NCI-H2081 treated with DMSO at 0.1 percent for 48 hours (cell line): ENCODE results near the gene MCM7.

Experiments
- DNase-seq: peaks from one replicate; lab custom pipeline; 2025; lab: John Stamatoyannopoulos, UW

Gene MCM7

DNA sequence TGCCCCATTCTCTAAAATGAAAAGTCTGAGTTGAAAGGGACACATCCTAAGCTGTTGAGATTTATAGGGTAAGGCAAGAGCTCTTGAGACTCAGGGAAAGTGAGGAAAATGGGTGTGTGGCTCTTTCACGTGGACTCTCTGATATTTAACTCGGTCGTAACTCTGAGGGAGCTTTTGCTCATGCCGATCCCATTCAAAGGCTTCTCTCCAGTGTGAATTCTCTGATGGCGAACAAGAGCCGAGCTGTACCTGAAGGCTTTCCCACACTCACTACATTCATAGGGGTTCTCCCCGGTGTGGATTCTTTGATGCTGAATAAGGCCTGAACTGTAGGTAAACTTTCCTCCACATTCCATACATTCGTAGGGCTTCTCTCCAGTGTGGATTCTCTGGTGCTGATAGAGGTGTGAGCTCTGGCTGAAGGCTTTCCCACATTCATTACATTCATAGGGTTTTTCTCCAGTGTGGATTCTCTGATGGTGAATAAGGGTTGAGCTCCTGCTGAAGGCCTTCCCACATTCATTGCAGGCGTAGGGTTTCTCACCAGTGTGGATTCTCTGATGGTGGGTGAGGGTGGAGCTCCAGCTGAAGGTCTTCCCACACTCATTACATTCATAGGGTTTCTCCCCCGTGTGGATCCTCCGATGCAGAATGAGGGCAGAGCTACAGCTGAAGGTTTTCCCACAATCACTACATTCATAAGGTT is 30.0 kb downstream of the MCM7 start:
- DNase-seq: no peak

GRCh38 chr7:100069991-100070390 is 31.2 kb downstream of the MCM7 start:
- no peak for DNase-seq

DNA sequence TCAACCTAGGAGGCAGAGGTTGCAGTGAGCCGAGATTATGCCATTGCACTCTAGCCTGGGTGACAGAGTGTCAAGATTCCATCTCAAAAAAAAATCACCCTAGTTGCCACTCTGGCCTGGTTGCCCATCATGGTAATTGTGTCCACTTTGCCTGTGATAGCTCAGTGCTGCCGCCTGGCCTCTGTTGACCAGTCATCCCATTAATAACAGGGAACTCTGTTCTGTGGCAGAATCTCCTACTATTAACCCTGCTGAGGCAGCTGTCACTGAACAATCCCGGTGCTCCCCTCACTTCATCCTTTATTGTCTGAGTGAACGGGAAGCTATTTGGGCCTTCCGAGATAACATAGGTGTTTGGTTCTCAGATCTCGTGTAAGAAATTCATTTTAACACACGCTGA is 34.2 kb downstream of the MCM7 start:
- DNase-seq: no peak

DNA sequence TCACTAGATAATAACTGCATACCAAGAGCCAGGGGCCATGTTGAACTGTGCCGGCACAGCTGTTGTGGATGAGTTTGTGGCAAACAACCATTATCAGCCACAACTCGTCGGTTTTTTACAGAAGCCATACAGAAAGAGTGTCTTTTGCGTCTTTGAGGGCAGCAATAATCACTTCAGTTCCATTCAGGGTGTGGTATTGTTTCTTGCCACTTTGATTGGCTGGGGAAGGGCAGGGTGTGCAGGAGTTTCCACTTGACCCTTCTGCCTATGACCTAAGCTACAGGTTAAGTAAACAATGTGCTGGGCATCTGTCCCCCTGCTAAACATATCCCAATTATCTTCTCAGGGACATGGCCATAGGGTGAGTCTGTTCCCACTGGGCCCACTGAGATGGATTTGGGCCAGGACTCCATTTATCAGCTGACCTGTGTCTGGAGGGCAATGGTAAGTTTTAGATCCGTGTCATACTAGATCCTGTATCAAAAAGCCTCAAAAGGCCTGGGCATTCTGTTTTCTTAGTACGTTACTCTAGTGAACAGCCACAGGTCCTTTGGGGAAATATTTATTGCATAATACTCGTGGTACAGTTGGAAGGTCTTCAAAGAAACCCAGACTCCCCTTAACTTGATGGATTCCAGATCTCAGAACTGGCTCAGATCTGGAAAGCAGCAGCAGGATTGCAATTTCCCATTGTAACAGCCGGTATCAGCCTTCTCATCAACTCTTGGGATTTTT is 35.6 kb downstream of the MCM7 start:
- no peak for DNase-seq

DNA sequence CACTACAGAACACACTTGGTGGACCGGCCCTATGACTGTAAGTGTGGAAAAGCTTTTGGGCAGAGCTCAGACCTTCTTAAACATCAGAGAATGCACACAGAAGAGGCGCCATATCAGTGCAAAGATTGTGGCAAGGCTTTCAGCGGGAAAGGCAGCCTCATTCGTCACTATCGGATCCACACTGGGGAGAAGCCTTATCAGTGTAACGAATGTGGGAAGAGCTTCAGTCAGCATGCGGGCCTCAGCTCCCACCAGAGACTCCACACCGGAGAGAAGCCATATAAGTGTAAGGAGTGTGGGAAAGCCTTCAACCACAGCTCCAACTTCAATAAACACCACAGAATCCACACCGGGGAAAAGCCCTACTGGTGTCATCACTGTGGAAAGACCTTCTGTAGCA is 37.0 kb downstream of the MCM7 start:
- no peak for DNase-seq

GRCh38 chr7:100063376-100063775 is 37.8 kb downstream of the MCM7 start:
- no peak for DNase-seq

DNA sequence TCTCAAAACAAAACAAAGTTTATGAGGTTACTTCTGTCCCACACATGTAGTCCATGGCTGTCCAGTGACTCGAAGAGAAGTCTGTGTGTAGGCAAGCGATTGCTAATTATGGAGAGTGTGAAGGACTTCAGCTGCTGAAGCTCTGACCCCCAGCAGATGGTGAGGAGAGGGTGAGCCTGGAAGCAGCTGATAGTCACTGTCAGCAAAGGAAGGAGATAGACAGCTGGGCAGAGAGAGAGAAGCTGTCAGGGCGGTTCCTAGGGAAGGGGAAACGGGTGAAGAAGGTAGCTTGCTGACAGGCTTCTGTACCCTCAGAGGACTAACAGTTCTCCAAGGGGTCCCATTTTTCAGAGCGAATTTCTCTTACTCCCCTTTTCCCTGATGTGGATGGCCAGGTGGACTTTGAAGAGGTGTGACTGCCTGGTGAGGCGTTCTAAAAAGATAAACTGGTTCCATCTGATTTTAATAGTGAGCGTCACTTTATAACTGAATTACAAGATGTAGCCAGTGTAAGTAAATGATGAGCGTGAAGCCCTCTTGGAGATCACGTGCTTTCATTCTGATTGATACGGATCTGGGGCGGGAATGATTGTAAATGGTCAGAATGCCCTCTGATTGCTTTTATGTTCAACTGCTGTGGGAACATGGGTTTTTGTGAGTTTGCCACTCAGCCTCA is 39.5 kb downstream of the MCM7 start:
- DNase-seq: no peak

GRCh38 chr7:100059251-100059739 is 41.9 kb downstream of the MCM7 start:
- DNase-seq: no peak

- no peak for DNase-seq
Measured at GRCh38 chr7:100057006-100057405, 44.2 kb downstream of the MCM7 start.

- DNase-seq: peak; percentile 77
Measured at GRCh38 chr7:100053215-100053614, 48.0 kb downstream of the MCM7 start.

DNA sequence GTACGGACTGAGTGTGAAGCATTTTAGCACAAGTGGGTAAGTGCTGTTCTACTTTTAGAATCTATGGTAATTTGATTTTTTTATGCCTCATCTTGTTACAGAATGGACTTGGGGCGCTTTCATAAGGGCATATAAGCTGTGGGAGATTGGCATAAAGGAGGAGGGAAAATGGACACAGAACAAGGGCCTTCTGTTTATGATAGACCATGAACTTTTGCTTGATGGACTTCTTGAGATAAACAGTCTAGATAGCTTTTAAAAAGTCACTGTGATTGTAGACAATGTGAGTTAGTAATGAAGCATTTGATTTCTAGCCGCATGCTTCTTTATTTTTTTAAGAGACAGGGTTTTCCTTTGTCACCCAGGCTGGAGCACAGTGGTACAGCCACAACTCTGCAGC is 49.6 kb downstream of the MCM7 start:
- no peak for DNase-seq

DNA sequence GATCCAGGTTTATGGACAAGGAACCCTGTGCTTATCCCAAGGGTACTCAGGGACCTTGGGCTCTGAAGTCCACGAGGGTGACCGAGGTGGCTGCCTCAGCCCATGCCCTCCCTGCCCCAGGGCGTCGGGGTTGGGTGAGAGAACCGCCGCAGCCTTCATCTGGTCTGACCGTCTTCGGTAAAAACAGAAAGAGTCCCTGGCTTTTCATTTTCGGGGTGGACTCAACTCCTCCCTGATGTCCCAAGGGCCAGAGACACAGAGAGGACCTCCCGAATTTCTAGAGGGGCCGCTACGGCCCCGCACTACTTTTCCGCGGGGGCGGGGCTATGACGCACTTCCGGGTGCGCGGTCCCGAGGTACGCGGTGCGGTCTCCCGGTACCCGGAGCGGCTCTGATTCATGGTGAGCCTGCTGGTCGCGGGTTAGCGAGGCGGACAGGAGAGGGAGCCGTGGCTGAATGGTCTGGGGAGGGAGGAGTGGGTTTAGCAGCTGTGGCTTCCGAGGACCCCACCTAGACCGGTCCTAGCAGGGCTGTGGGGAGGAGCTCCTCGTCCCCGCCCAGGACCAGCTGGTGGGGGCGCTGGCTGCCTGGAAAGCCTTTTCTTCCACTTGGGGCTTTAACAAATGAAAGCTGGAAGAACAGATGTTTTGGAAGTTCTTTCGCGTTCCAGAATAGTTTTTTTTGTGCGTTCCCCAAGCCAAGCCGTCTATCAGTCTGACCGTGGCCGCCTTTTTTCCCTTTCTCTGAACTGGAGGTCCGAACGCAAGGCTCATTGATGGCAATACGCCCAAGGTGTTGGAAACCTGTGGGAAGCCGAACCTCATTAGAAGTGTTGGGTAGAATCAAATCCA is 51.5 kb downstream of the MCM7 start, which contains the start of gene ZSCAN21:
ZSCAN21 (plus strand) TSS at position 334 of the 851 bp plus-strand sequence. CDS start 7,233 bp downstream, outside the sequence.
- DNase-seq: no peak

DNA sequence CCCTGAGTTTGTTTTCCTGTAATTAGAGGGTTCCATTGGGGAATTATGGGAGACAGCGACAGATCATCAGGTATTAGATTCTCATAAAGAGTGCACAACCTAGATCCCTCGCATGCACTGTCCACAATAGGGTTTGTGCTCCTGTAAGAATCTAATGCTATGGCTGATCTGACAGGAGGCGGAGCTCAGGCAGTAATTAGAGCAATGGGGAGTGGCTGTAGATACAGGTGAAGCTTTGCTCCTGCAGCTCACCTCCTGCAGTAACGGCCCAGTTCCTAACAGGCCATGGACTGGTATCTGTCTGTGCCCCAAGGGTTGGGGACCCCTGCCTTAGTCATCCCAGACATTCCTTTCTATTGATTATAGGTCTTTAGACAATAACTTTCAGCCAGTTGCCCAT is 52.5 kb downstream of the MCM7 start:
- no peak for DNase-seq

DNA sequence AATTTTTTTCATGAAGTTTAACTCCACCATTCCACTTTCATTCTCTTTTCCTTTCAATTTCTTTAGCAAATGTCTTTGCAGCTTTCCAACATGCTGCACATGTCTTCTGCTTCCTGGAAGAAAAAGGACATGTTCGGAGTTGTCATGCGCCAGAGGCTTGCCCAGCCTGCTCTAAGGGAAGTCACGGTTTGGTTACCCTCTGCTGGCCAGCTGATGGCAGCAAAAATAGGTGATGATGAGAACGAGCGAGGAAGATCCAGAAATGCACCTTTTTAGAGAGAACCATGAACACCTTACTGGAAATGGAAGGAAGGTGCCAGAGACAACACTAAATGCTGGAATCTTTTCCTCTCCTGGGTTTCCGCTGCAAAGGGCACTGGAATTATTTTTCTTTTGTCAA is 56.5 kb downstream of the MCM7 start:
- DNase-seq: no peak
